H9 (cell line): ENCODE results near the gene TMPRSS2. TPM values are rescaled to one million over a fixed set of nuclear protein-coding genes. Genes with fewer than 3 reads are reported as not detected.

ENCODE experiments used
- DNase-seq: peaks from one replicate; pipeline ENCODE4 v3.0.0-alpha.2; 2017
- H2AFZ ChIP-seq: one replicate; pipeline ENCODE4 v1.6.1; 2013; ENCODE audit warnings: mild to moderate bottlenecking, low read length, control low read depth, moderate library complexity
- H2AK5ac ChIP-seq: 2 replicates; pipeline ENCODE4 v1.6.1; 2013; ENCODE audit warnings: low read length, control low read depth, mixed read lengths; ENCODE audit not compliant: insufficient read length
- H2BK120ac ChIP-seq: one replicate; pipeline ENCODE4 v1.6.1; 2013; ENCODE audit warnings: low read depth, mild to moderate bottlenecking, low read length, control low read depth, inconsistent platforms; ENCODE audit not compliant: poor library complexity, severe bottlenecking
- H2BK12ac ChIP-seq: 2 replicates; pipeline ENCODE4 v1.6.1; 2013; ENCODE audit warnings: low read length, control low read depth, mixed read lengths, low read depth; ENCODE audit not compliant: insufficient read length
- H2BK15ac ChIP-seq: 2 replicates; pipeline ENCODE4 v1.6.1; 2013; ENCODE audit warnings: low read depth, low read length, control low read depth
- H2BK20ac ChIP-seq: one replicate; pipeline ENCODE4 v1.6.1; 2013; ENCODE audit warnings: low read depth, mild to moderate bottlenecking, low read length, control low read depth, inconsistent platforms; ENCODE audit not compliant: poor library complexity, severe bottlenecking
- H2BK5ac ChIP-seq: 2 replicates; pipeline ENCODE4 v1.6.1; 2013; ENCODE audit warnings: low read length, control low read depth, mixed read lengths; ENCODE audit not compliant: insufficient read length
- H3K14ac ChIP-seq: 2 replicates; pipeline ENCODE4 v1.6.1; 2013; ENCODE audit warnings: low read length, control low read depth; ENCODE audit not compliant: insufficient read depth
- H3K18ac ChIP-seq: 2 replicates; pipeline ENCODE4 v1.6.1; 2013; ENCODE audit warnings: low read depth, mild to moderate bottlenecking, mixed read lengths, low read length, control low read depth; ENCODE audit not compliant: insufficient read length
- H3K23ac ChIP-seq: 2 replicates; pipeline ENCODE4 v1.6.1; 2013; ENCODE audit warnings: low read length, control low read depth, mixed read lengths, low read depth; ENCODE audit not compliant: insufficient read length
- H3K23me2 ChIP-seq: 2 replicates; pipeline ENCODE4 v1.6.1; 2013; ENCODE audit warnings: low read depth, mild to moderate bottlenecking, mixed read lengths, low read length, control low read depth; ENCODE audit not compliant: insufficient read length, poor library complexity, severe bottlenecking
- H3K27ac ChIP-seq: 2 replicates; pipeline ENCODE4 v1.5.1; 2013; ENCODE audit warnings: low read length, control low read depth, mixed read lengths, low read depth; ENCODE audit not compliant: insufficient read length
- H3K27me3 ChIP-seq: 2 replicates; pipeline ENCODE4 v1.6.1; 2013; ENCODE audit warnings: low read length, control low read depth, inconsistent platforms; ENCODE audit not compliant: insufficient read depth
- H3K4ac ChIP-seq: 2 replicates; pipeline ENCODE4 v1.6.1; 2013; ENCODE audit warnings: low read depth, mild to moderate bottlenecking, control low read depth, inconsistent platforms, low read length, moderate library complexity
- H3K4me1 ChIP-seq: 2 replicates; pipeline ENCODE4 v1.6.1; 2013; ENCODE audit warnings: low read length, control low read depth, inconsistent platforms; ENCODE audit not compliant: insufficient read depth
- H3K4me2 ChIP-seq: 2 replicates; pipeline ENCODE4 v1.6.1; 2013; ENCODE audit warnings: low read length, control low read depth, mixed read lengths; ENCODE audit not compliant: insufficient read length, insufficient read depth
- H3K56ac ChIP-seq: 2 replicates; pipeline ENCODE4 v1.6.1; 2013; ENCODE audit warnings: low read depth, mild to moderate bottlenecking, mixed read lengths, low read length, control low read depth; ENCODE audit not compliant: insufficient read length
- H3K79me1 ChIP-seq: 2 replicates; pipeline ENCODE4 v1.6.1; 2013; ENCODE audit warnings: low read depth, mild to moderate bottlenecking, moderate library complexity, low read length, control low read depth, inconsistent platforms; ENCODE audit not compliant: insufficient read depth, poor library complexity, severe bottlenecking
- H3K79me2 ChIP-seq: 2 replicates; pipeline ENCODE4 v1.6.1; 2013; ENCODE audit warnings: low read length, control low read depth, inconsistent platforms; ENCODE audit not compliant: insufficient read depth
- H3K9ac ChIP-seq: 2 replicates; pipeline ENCODE4 v1.6.1; 2013; ENCODE audit warnings: low read length, control low read depth, mixed read lengths; ENCODE audit not compliant: insufficient read length; ENCODE audit errors: extremely low read depth
- H3K9me3 ChIP-seq: one replicate; pipeline ENCODE4 v1.6.1; 2013; ENCODE audit warnings: low read depth, low read length, inconsistent platforms; ENCODE audit not compliant: control insufficient read depth
- H3T11ph ChIP-seq: one replicate; pipeline ENCODE4 v1.6.1; 2013; ENCODE audit warnings: mild to moderate bottlenecking, low read length, control low read depth, inconsistent platforms
- H4K20me1 ChIP-seq: one replicate; pipeline ENCODE4 v1.6.1; 2013; ENCODE audit not compliant: control insufficient read depth, insufficient read length, insufficient read depth
- H4K5ac ChIP-seq: 2 replicates; pipeline ENCODE4 v1.6.1; 2013; ENCODE audit warnings: low read depth, mild to moderate bottlenecking, mixed read lengths, low read length, control low read depth; ENCODE audit not compliant: insufficient read length
- H4K8ac ChIP-seq: replicated peaks from 2 replicates; pipeline ENCODE4 v1.6.1; 2013; ENCODE audit warnings: low read length, control low read depth, mixed read lengths, low read depth; ENCODE audit not compliant: insufficient read length
- H4K91ac ChIP-seq: 2 replicates; pipeline ENCODE4 v1.6.1; 2013; ENCODE audit warnings: low read depth, mild to moderate bottlenecking, moderate library complexity, mixed read lengths, low read length, control low read depth; ENCODE audit not compliant: insufficient read length
- H3K27ac Mint-ChIP-seq, 3 experiments: 2 replicates in 2 of 3; 3 replicates in 1 of 3; pipeline ENCODE4 v1.8.0; 2020 to 2021; ENCODE audit warnings: mixed read lengths in 3 of 3, mild to moderate bottlenecking in 1 of 3, moderate library complexity in 1 of 3
- H3K27me3 Mint-ChIP-seq: 2 replicates; pipeline ENCODE4 v1.8.0; 2021; ENCODE audit warnings: low read depth, mild to moderate bottlenecking, moderate library complexity, mixed read lengths
- H3K36me3 Mint-ChIP-seq, 3 experiments: 2 replicates in 2 of 3; 3 replicates in 1 of 3; pipeline ENCODE4 v1.8.0; 2020 to 2021; ENCODE audit warnings: low read depth in 3 of 3, mixed read lengths in 3 of 3; ENCODE audit not compliant: insufficient read depth in 1 of 3
- H3K4me1 Mint-ChIP-seq, 2 experiments: 2 replicates each; pipeline ENCODE4 v1.8.0; 2020; ENCODE audit warnings: mixed read lengths in 2 of 2
- H3K4me3 Mint-ChIP-seq, 2 experiments: 2 replicates in 1 of 2; 3 replicates in 1 of 2; pipeline ENCODE4 v1.8.0; 2020 to 2021; ENCODE audit warnings: mild to moderate bottlenecking in 2 of 2, mixed read lengths in 2 of 2, moderate library complexity in 1 of 2
- H3K9me3 Mint-ChIP-seq, 2 experiments: 2 replicates in 1 of 2; 3 replicates in 1 of 2; pipeline ENCODE4 v1.8.0; 2020; ENCODE audit warnings: mild to moderate bottlenecking in 2 of 2, mixed read lengths in 2 of 2, moderate library complexity in 1 of 2
- WGBS: extraction: QIAGEN DNeasy Blood & Tissue Kit; methylation state at CpG from one replicate; pipeline ENCODE4 v1.1.7; 2013; ENCODE audit warnings: missing lambda C conversion rate, low lambda C conversion rate, mixed read lengths; ENCODE audit not compliant: insufficient read length; ENCODE audit errors: extremely low coverage; 5-methylcytosine and 5-hydroxymethylcytosine counted together
- total RNA-seq: library from RNA; stranded (reverse); gene quantifications from 2 replicates; pipeline ENCODE4 v1.2.1, GENCODE V29; 2021
- TF ChIP-seq, protein P1 (sequence below): fragments of 200-600 bp; sonication (generic); conservative IDR thresholded peaks from 3 replicates; pipeline ENCODE4 v1.8.0; 2021; ENCODE audit warnings: antibody characterized with exemption, mild to moderate bottlenecking

The TMPRSS2 gene
- total RNA-seq, 1 experiment from 2014 or later = 12.1 TPM

DNA sequence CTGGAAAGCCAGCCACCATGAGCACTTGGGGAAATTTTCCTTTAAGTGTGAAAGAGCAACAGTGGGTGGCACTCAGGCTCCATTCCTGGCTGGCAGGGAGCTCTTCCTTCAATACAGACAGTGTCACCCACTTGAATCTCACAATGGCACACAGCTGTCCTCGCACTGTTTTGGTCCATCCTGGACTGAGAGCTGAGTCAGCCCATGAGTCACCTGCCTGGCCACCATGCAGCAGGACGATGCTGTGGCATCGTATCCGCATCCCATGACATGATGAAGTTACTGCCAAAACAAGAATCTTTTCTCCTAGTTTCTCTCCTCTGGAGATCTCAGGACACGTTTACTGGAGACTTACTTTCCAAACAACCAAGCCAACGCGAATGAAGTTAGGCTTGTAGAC is 6.0 kb downstream of the TMPRSS2 start:
- Mint-ChIP-seq H3K4me3 (no peak overlapping the region), H3K27ac (no peak overlapping the region), H3K4me1 (peaks cover 43 to 45% of the 10 kb centered on the region in 2 experiments), H3K9me3 (no peaks in the 10 kb centered on the region), H3K27me3 (peaks cover 23% of the 10 kb centered on the region), H3K36me3 (no peaks in the 10 kb centered on the region)
- no peak overlapping the region for H2BK5ac ChIP-seq
- no peak overlapping the region for H3K27ac ChIP-seq
- no peak overlapping the region for H3K18ac ChIP-seq
- H4K91ac ChIP-seq = no peak overlapping the region
- no peaks in the 10 kb centered on the region; the same call in 1 of the 2 replicates for H3K4me1 ChIP-seq
- H3K14ac ChIP-seq = no peak overlapping the region
- H3K79me1 ChIP-seq = no peaks in the 10 kb centered on the region
- no peak overlapping the region for H2AK5ac ChIP-seq
- no peak overlapping the region for H2BK120ac ChIP-seq
- TF ChIP-seq, protein P1, sequence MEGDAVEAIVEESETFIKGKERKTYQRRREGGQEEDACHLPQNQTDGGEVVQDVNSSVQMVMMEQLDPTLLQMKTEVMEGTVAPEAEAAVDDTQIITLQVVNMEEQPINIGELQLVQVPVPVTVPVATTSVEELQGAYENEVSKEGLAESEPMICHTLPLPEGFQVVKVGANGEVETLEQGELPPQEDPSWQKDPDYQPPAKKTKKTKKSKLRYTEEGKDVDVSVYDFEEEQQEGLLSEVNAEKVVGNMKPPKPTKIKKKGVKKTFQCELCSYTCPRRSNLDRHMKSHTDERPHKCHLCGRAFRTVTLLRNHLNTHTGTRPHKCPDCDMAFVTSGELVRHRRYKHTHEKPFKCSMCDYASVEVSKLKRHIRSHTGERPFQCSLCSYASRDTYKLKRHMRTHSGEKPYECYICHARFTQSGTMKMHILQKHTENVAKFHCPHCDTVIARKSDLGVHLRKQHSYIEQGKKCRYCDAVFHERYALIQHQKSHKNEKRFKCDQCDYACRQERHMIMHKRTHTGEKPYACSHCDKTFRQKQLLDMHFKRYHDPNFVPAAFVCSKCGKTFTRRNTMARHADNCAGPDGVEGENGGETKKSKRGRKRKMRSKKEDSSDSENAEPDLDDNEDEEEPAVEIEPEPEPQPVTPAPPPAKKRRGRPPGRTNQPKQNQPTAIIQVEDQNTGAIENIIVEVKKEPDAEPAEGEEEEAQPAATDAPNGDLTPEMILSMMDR = no peak
- no peak overlapping the region for H3K56ac ChIP-seq
- no peak overlapping the region for H3K23ac ChIP-seq
- no peak overlapping the region for H3K9ac ChIP-seq
- no peak for DNase-seq
- no peak overlapping the region for H4K5ac ChIP-seq
- no peak overlapping the region for H4K8ac ChIP-seq
- H3K27me3 ChIP-seq = peaks cover 10% of the 10 kb centered on the region; the same call in 1 of the 2 replicates
- H3K23me2 ChIP-seq = peaks cover 7% of the 10 kb centered on the region
- WGBS = no CpG with 5 or more reads among the region's 7 CpGs
- H4K20me1 ChIP-seq = no peaks in the 10 kb centered on the region
- H3K4me2 ChIP-seq = no peak overlapping the region
- H2BK12ac ChIP-seq = no peak overlapping the region
- no peak overlapping the region for H2BK20ac ChIP-seq
- H3K9me3 ChIP-seq = no peaks in the 10 kb centered on the region
- H3T11ph ChIP-seq = no peak overlapping the region
- no peak overlapping the region for H2BK15ac ChIP-seq
- no peak overlapping the region for H3K4ac ChIP-seq
- H2AFZ ChIP-seq = no peak overlapping the region
- H3K79me2 ChIP-seq = no peaks in the 10 kb centered on the region; the same call in 1 of the 2 replicates
